ENCODE measurements around the gene OR5K1. TPM values are rescaled to one million over a fixed set of nuclear protein-coding genes. Genes with fewer than 3 reads are reported as not detected.

Gene OR5K1
- total RNA-seq, 1 donor from 2014 or later: not detected

- no peaks in the 10 kb centered on the region for H3K27me3 ChIP-seq
- H3K27ac ChIP-seq: no peak overlapping the region
- no peaks in the 10 kb centered on the region for H4K20me1 ChIP-seq (ENCODE audit: low read depth)
- H3F3A ChIP-seq (ENCODE audit: low read depth): no peaks in the 10 kb centered on the region
- H3K27ac Mint-ChIP-seq: no peak overlapping the region
- no peaks in the 10 kb centered on the region for H3K79me2 ChIP-seq (ENCODE audit: low read depth)
- no peak for DNase-seq (ENCODE audit: low spot score)
- H3K4me2 ChIP-seq: no peak overlapping the region
- no peak overlapping the region for H3K4me3 Mint-ChIP-seq
- no peaks in the 10 kb centered on the region for H3K36me3 Mint-ChIP-seq
- no peak overlapping the region for H3K9ac ChIP-seq
- no peaks in the 10 kb centered on the region for H3K36me3 ChIP-seq
- no peaks in the 10 kb centered on the region for H3K9me3 ChIP-seq (ENCODE audit: low read depth)
- no peaks in the 10 kb centered on the region for H3K4me1 ChIP-seq
- TF ChIP-seq EZH2 (IDR thresholded peaks at IDR 0.05): no peak
- TF ChIP-seq EZH2phosphoT487 (IDR thresholded peaks at IDR 0.05): no peak
- TF ChIP-seq CTCF (IDR thresholded peaks at IDR 0.05): no peak
- H3K27me3 Mint-ChIP-seq (ENCODE audit: insufficient read depth, low read depth): peaks cover 3% of the 10 kb centered on the region
- no peaks in the 10 kb centered on the region for H3K9me3 Mint-ChIP-seq
- no peak overlapping the region for H2AFZ ChIP-seq (replicated peaks)
- no peak overlapping the region for H3K4me3 ChIP-seq
- no peaks in the 10 kb centered on the region for H3K4me1 Mint-ChIP-seq
Observed at GRCh38 chr3:98508582-98508981, 45.6 kb downstream of the OR5K1 start.

GRCh38 chr3:98512576-98512975, 49.6 kb downstream of the OR5K1 start:
- Mint-ChIP-seq H3K4me1 (no peaks in the 10 kb centered on the region), H3K27me3 (ENCODE audit: insufficient read depth, low read depth) (no peaks in the 10 kb centered on the region), H3K9me3 (no peaks in the 10 kb centered on the region), H3K27ac (no peak overlapping the region), H3K36me3 (peaks cover 13% of the 10 kb centered on the region), H3K4me3 (no peak overlapping the region)
- Histone ChIP-seq H3F3A (ENCODE audit: low read depth) (no peaks in the 10 kb centered on the region), H3K27me3 (no peaks in the 10 kb centered on the region), H3K4me3 (no peak overlapping the region), H3K27ac (no peak overlapping the region), H3K4me1 (no peaks in the 10 kb centered on the region), H3K9me3 (ENCODE audit: low read depth) (no peaks in the 10 kb centered on the region), H3K4me2 (no peak overlapping the region), H3K36me3 (peaks cover 6% of the 10 kb centered on the region), H4K20me1 (ENCODE audit: low read depth) (no peaks in the 10 kb centered on the region), H2AFZ (replicated peaks) (no peak overlapping the region), H3K9ac (no peak overlapping the region), H3K79me2 (ENCODE audit: low read depth) (no peaks in the 10 kb centered on the region)
- DNase-seq (ENCODE audit: low spot score): no peak
- TF ChIP-seq EZH2 (IDR thresholded peaks at IDR 0.05): no peak
- no peak for TF ChIP-seq EZH2phosphoT487 (IDR thresholded peaks at IDR 0.05)
- no peak for TF ChIP-seq CTCF (IDR thresholded peaks at IDR 0.05)

- TF ChIP-seq EZH2phosphoT487 (IDR thresholded peaks at IDR 0.05) (no peak), EZH2 (IDR thresholded peaks at IDR 0.05) (no peak), CTCF (IDR thresholded peaks at IDR 0.05) (no peak)
- no peak for DNase-seq (ENCODE audit: low spot score)
- Mint-ChIP-seq H3K4me1 (no peaks in the 10 kb centered on the region), H3K36me3 (peaks cover 13% of the 10 kb centered on the region), H3K4me3 (no peak overlapping the region), H3K9me3 (no peaks in the 10 kb centered on the region), H3K27me3 (ENCODE audit: insufficient read depth, low read depth) (no peaks in the 10 kb centered on the region), H3K27ac (no peak overlapping the region)
- H3K9ac ChIP-seq: no peak overlapping the region
- H3K4me1 ChIP-seq: no peaks in the 10 kb centered on the region
- H3K27me3 ChIP-seq: no peaks in the 10 kb centered on the region
- H3K79me2 ChIP-seq (ENCODE audit: low read depth): peaks cover 2% of the 10 kb centered on the region
- H3K4me3 ChIP-seq: no peak overlapping the region
- no peaks in the 10 kb centered on the region for H4K20me1 ChIP-seq (ENCODE audit: low read depth)
- H3K27ac ChIP-seq: no peak overlapping the region
- H3K36me3 ChIP-seq: peaks cover 6% of the 10 kb centered on the region
- H3F3A ChIP-seq (ENCODE audit: low read depth): no peaks in the 10 kb centered on the region
- no peak overlapping the region for H3K4me2 ChIP-seq
- H2AFZ ChIP-seq (replicated peaks): no peak overlapping the region
- no peaks in the 10 kb centered on the region for H3K9me3 ChIP-seq (ENCODE audit: low read depth)
Observed at GRCh38 chr3:98513091-98513511, 50.1 kb downstream of the OR5K1 start.

All from neural progenitor cell (in vitro differentiated cells).